Tibial nerve (tissue), 4 donors: ENCODE results near the gene ICA1.
A peak's percentile ranks its signal among the peaks of the same experiment; 100 is the strongest.

Experiments used
- CTCF ChIP-seq, 5 experiments: fragments of 200-600 bp in 3 of 5; fragments of 450-650 bp in 2 of 5; sonication (generic) in 3 of 5; IDR thresholded peaks; one replicate each; pipeline ENCODE4 v1.5.1; 2016 to 2019; ENCODE audit warnings: antibody characterized with exemption in 5 of 5, mild to moderate bottlenecking in 3 of 5, moderate library complexity in 2 of 5
- EP300 ChIP-seq, 2 donors: sonication (generic); formaldehyde crosslinking; IDR thresholded peaks; one replicate each; pipeline ENCODE4 v1.6.1; 2017; ENCODE audit warnings: antibody characterized with exemption in 2 of 2, mild to moderate bottlenecking in 1 of 2
- POLR2A ChIP-seq, 2 donors: fragments of 450-650 bp; IDR thresholded peaks; one replicate each; pipeline ENCODE4 v1.6.1; 2017; ENCODE audit warnings: antibody characterized with exemption in 2 of 2, mild to moderate bottlenecking in 2 of 2, moderate library complexity in 2 of 2

DNA sequence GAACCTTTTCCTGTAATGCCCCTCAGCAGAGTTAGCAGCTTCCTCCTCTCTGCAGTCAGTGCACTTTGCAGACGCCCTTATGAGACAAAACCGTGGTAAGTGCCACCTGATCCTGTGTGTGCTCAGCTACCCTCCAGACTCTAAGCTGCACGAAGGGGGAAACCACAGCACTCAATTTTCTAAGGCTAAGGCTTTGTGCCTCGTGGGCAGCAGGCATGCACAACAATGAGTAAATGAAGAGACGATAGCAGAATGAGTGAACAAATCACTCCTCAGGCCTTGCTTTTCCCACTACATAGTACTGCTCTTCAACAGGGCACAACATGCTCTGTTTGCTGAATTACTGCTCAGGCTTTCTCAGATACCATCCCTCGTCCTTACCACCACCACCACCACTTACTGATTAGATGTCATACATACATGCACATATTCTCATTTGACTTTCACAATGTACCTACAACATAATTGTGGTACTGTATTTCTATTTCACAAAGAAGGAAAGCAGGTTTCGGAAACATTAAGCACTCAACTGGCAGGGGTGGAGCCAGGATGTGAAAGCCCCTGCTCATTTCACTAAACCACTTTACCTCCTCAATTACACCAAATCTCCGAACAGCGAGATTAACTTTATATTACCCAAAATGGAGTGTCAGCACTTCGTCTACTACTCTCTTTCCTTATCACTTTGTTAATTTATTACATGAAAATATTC lies 85.4 kb downstream of the ICA1 start:
- TF ChIP-seq CTCF (IDR thresholded peaks at IDR 0.05) = no peak
- peak in 1 of 2 donors; percentile 9 for TF ChIP-seq EP300 (IDR thresholded peaks at IDR 0.05)
- TF ChIP-seq POLR2A (IDR thresholded peaks at IDR 0.05) = no peak
